Osteoblast (primary cell): ENCODE data around the gene TEKT5. TPM values are rescaled to one million over a fixed set of nuclear protein-coding genes. Genes with fewer than 3 reads are reported as not detected.
A peak's percentile ranks its signal among the peaks of the same experiment; 100 is the strongest.

ENCODE experiments used
- DNase-seq: peaks from one replicate; pipeline ENCODE4 v3.0.0; 2011; ENCODE audit warnings: low spot score, mixed read lengths; ENCODE audit not compliant: insufficient read length; ENCODE audit errors: missing footprints
- H2AFZ ChIP-seq: 2 replicates; pipeline ENCODE4 v1.6.0; 2011; ENCODE audit warnings: mild to moderate bottlenecking, low read length
- H3K27ac ChIP-seq: 2 replicates; pipeline ENCODE4 v1.5.1; 2011; ENCODE audit warnings: mild to moderate bottlenecking, low read depth, low read length, moderate library complexity
- H3K27me3 ChIP-seq: 2 replicates; pipeline ENCODE4 v1.6.0; 2012; ENCODE audit warnings: mild to moderate bottlenecking, control low read depth, inconsistent platforms, low read length, moderate library complexity; ENCODE audit not compliant: insufficient read depth
- H3K36me3 ChIP-seq: 2 replicates; pipeline ENCODE4 v1.5.1; 2011; ENCODE audit warnings: mild to moderate bottlenecking, low read length, control low read depth, moderate library complexity; ENCODE audit not compliant: insufficient read depth
- H3K4me1 ChIP-seq: 2 replicates; pipeline ENCODE4 v1.5.1; 2011; ENCODE audit warnings: mild to moderate bottlenecking, low read length, control low read depth, moderate library complexity; ENCODE audit not compliant: insufficient read depth
- H3K4me2 ChIP-seq: 2 replicates; pipeline ENCODE4 v1.6.0; 2011; ENCODE audit warnings: mild to moderate bottlenecking, low read length; ENCODE audit not compliant: insufficient read depth
- H3K4me3 ChIP-seq: fragments of 200-600 bp; sonication (generic); 3 replicates; pipeline ENCODE4 v1.5.1; 2012; ENCODE audit warnings: mild to moderate bottlenecking, low read length, inconsistent platforms; ENCODE audit not compliant: insufficient read depth
- H3K79me2 ChIP-seq: 2 replicates; pipeline ENCODE4 v1.6.0; 2012; ENCODE audit warnings: mild to moderate bottlenecking, low read length, control low read depth, inconsistent platforms; ENCODE audit not compliant: insufficient read depth
- H3K9me3 ChIP-seq: 2 replicates; pipeline ENCODE4 v1.5.1; 2011; ENCODE audit warnings: low read depth, low read length, control low read depth
- H4K20me1 ChIP-seq: 2 replicates; pipeline ENCODE4 v1.6.0; 2012; ENCODE audit warnings: mild to moderate bottlenecking, low read length, control low read depth; ENCODE audit not compliant: insufficient read depth
- total RNA-seq: library from RNA; depleted of rRNA; stranded (reverse); fragments of >200 nt; gene quantifications from 2 replicates; pipeline ENCODE4 v1.2.3, GENCODE V29; 2012
- TF ChIP-seq, protein P1 (sequence below): IDR thresholded peaks from 2 replicates; pipeline ENCODE4 v1.5.1; 2011; ENCODE audit warnings: mild to moderate bottlenecking, low read depth, low read length, moderate library complexity; ENCODE audit errors: extremely low read depth

The TEKT5 gene
- total RNA-seq, 1 donor: 0.36 TPM

DNA sequence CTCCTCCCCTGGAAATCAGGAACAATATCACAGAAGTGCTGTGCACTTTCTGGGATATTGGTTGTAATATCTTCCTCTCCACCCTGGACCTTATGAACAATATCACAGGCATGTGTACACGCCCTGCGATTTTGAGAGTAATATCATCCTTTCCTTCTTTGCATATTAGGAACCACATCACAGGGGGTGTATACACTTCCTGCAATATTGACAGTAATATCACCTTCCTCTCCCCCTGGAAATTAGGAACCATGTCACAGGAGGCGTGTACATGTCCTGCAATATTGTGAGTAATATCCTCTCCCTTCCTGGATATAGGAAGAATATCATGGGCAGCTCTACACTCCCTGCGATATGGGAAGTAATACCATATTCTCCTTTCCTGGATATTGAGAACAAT lies 14.2 kb upstream of the TEKT5 start:
- H3K4me1 ChIP-seq: no peaks in the 10 kb centered on the region
- peak; percentile 30 for DNase-seq
- no peak overlapping the region for H3K27ac ChIP-seq
- no peaks in the 10 kb centered on the region for H3K79me2 ChIP-seq
- no peak overlapping the region for H3K4me3 ChIP-seq
- no peak overlapping the region for H2AFZ ChIP-seq
- H3K36me3 ChIP-seq: no peaks in the 10 kb centered on the region
- H4K20me1 ChIP-seq: no peaks in the 10 kb centered on the region
- TF ChIP-seq, protein P1, sequence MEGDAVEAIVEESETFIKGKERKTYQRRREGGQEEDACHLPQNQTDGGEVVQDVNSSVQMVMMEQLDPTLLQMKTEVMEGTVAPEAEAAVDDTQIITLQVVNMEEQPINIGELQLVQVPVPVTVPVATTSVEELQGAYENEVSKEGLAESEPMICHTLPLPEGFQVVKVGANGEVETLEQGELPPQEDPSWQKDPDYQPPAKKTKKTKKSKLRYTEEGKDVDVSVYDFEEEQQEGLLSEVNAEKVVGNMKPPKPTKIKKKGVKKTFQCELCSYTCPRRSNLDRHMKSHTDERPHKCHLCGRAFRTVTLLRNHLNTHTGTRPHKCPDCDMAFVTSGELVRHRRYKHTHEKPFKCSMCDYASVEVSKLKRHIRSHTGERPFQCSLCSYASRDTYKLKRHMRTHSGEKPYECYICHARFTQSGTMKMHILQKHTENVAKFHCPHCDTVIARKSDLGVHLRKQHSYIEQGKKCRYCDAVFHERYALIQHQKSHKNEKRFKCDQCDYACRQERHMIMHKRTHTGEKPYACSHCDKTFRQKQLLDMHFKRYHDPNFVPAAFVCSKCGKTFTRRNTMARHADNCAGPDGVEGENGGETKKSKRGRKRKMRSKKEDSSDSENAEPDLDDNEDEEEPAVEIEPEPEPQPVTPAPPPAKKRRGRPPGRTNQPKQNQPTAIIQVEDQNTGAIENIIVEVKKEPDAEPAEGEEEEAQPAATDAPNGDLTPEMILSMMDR: no peak
- H3K4me2 ChIP-seq: no peak overlapping the region
- no peaks in the 10 kb centered on the region for H3K27me3 ChIP-seq
- no peaks in the 10 kb centered on the region for H3K9me3 ChIP-seq

DNA sequence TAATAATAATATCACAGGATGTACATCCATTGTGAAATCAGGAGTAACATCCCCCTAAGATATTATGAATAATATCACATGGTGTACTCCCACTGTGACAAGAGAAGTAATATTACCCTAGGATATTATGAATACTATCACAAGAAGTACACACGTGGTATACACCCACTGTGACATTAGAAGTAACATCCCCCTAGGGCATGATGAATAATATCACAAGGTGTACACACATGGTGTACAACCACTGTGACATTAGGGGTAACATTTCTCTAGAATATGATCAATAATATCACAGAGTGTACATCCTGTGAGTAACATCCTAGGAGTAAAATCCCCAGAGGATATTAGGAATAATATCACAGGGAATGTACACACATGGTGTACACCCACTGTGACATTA lies 5.0 kb upstream of the TEKT5 start:
- Histone ChIP-seq H3K27me3 (no peaks in the 10 kb centered on the region), H4K20me1 (no peaks in the 10 kb centered on the region), H3K4me2 (no peak overlapping the region), H3K27ac (no peak overlapping the region), H3K4me3 (no peak overlapping the region), H3K4me1 (no peaks in the 10 kb centered on the region), H3K36me3 (no peaks in the 10 kb centered on the region), H3K79me2 (no peaks in the 10 kb centered on the region), H3K9me3 (no peaks in the 10 kb centered on the region), H2AFZ (no peak overlapping the region)
- no peak for DNase-seq
- TF ChIP-seq, protein P1: no peak

DNA sequence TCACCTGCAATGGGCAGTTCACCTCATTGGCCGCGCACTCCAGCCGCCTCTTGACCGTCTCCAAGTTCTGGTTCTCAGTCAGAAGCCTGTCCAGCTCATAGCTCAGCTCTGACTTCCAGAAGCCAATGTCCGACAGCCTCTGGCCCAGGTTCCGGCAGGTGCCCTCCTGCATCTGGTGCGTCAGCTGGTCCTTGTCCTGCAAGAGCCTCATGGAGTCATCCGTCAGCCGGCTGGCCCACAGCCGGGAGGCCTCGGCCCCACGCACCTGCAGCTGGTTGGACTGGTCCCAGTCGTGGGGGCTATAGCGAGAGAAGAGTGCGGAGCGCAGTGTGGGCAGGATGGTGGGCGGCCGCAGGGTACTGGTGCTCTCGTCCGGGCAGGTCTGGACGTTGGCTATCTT lies 424 bp downstream of the TEKT5 start:
- TF ChIP-seq, protein P1: no peak

DNA sequence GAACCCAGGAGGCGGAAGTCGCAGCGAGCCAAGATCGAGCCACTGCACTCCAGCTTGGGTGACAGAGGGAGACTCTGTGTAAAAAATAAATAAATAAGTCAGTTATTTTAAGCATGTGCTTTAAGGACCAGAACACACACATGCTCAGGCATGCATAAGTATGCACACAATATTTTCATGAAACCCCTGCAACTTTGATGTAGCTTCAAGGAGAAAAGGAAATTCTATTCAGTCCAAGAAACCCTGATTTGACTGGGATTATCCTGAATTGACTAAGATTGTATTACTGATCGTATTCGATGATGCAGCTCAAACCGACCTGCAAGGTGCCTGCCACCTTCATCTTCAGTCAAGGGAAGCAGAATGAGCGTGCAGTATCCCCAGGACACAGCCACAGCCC lies 841 bp downstream of the TEKT5 start:
- Histone ChIP-seq H3K9me3 (no peaks in the 10 kb centered on the region), H2AFZ (no peak overlapping the region), H3K27me3 (no peaks in the 10 kb centered on the region), H3K36me3 (no peaks in the 10 kb centered on the region), H3K4me2 (no peak overlapping the region), H4K20me1 (no peaks in the 10 kb centered on the region), H3K27ac (no peak overlapping the region), H3K4me3 (no peak overlapping the region), H3K79me2 (no peaks in the 10 kb centered on the region), H3K4me1 (no peaks in the 10 kb centered on the region)
- DNase-seq: peak; percentile 51
- TF ChIP-seq, protein P1: no peak

More for the DNA sequence above, 424 bp downstream of the TEKT5 start:
- Histone ChIP-seq H4K20me1 (no peaks in the 10 kb centered on the region), H2AFZ (no peak overlapping the region), H3K4me1 (no peaks in the 10 kb centered on the region), H3K27me3 (no peaks in the 10 kb centered on the region), H3K4me3 (no peak overlapping the region), H3K4me2 (no peak overlapping the region), H3K36me3 (no peaks in the 10 kb centered on the region), H3K79me2 (no peaks in the 10 kb centered on the region), H3K9me3 (no peaks in the 10 kb centered on the region), H3K27ac (no peak overlapping the region)
- no peak for DNase-seq
